Skeletal muscle tissue (tissue), 4 donors: ENCODE results near the gene CRIM1. TPM values are rescaled to one million over a fixed set of nuclear protein-coding genes. Genes with fewer than 3 reads are reported as not detected.

Experiments
- H3K27ac ChIP-seq: one replicate; pipeline ENCODE4 v1.7.0; 2013; ENCODE audit warnings: mild to moderate bottlenecking, low read depth, low read length, inconsistent platforms
- H3K27me3 ChIP-seq, 3 donors: one replicate each; pipeline ENCODE4 v1.7.0; 2013; ENCODE audit warnings: low read length in 3 of 3; ENCODE audit not compliant: control insufficient read depth in 3 of 3, insufficient read depth in 3 of 3
- H3K36me3 ChIP-seq, 3 donors: one replicate each; pipeline ENCODE4 v1.7.0; 2013; ENCODE audit warnings: low read length in 3 of 3; ENCODE audit not compliant: control insufficient read depth in 3 of 3, insufficient read depth in 3 of 3
- H3K4me1 ChIP-seq, 3 donors: one replicate each; pipeline ENCODE4 v1.7.0; 2013; ENCODE audit warnings: low read length in 3 of 3, mild to moderate bottlenecking in 3 of 3; ENCODE audit not compliant: control insufficient read depth in 3 of 3, insufficient read depth in 3 of 3
- H3K4me3 ChIP-seq, 3 donors: one replicate each; pipeline ENCODE4 v1.7.0; 2013; ENCODE audit warnings: low read length in 3 of 3
- H3K9ac ChIP-seq, 3 donors: one replicate each; pipeline ENCODE4 v1.7.0; 2013; ENCODE audit warnings: low read length in 3 of 3, mild to moderate bottlenecking in 3 of 3, moderate library complexity in 2 of 3, low read depth in 1 of 3
- H3K9me3 ChIP-seq, 3 donors: one replicate each; pipeline ENCODE4 v1.7.0; 2013; ENCODE audit warnings: low read length in 3 of 3; ENCODE audit not compliant: control insufficient read depth in 3 of 3
- total RNA-seq: library from RNA; depleted of rRNA; stranded (reverse); fragments of >200 nt; gene quantifications from one replicate; pipeline ENCODE4 v1.2.3, GENCODE V29; 2014
- donor health status: Osteomylitis.

Gene CRIM1
- total RNA-seq, 1 donor from 2014 or later: 44.9 TPM

DNA sequence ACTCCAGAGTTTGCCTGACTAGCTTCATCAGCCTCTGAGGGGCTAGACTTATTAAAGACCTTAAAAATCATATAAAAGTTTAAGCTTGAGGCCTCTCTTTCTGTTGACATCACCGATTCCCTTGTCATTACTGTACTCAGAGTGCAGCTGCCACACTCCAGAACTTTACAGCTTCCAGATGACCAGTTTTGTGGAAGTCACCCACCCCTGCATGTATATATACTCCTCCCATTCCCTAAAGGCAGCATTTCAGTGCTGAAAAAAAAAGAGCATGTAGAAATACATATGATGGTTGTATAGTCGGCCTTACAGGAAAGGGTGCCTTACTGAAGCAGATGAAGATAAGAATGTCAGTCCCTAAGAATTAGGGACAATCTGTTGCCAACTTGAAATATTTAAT lies 125.1 kb downstream of the CRIM1 start:
- no peak overlapping the region for H3K4me3 ChIP-seq
- no peaks in the 10 kb centered on the region for H3K9me3 ChIP-seq
- no peaks in the 10 kb centered on the region for H3K27me3 ChIP-seq
- peaks cover 28 to 45% (median 44%) of the 10 kb centered on the region in 3 donors for H3K36me3 ChIP-seq
- H3K4me1 ChIP-seq: peaks cover 14 to 45% (median 25%) of the 10 kb centered on the region in 3 donors
- no peak overlapping the region for H3K27ac ChIP-seq
- no peak overlapping the region for H3K9ac ChIP-seq

DNA sequence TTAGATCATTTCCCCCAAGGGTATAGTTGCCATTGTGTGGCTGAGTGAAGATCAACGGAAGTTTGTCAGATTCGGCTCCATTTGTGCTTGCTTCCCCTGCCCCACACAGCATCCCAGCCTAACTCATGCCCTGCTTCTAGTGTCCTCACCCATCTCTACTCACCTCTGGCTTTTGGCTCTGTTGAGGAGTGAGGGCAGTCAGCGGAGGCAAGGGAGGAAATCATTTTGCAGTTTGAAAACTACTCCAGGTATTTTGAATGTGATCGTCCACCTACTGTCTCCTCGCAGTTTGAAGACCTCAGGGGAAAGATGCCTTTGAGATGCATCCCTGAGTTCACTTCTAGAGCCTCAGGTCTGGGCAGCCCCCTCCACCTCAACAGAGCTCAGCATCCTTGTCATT lies 126.1 kb downstream of the CRIM1 start:
- no peaks in the 10 kb centered on the region for H3K27me3 ChIP-seq
- no peak overlapping the region for H3K27ac ChIP-seq
- H3K4me3 ChIP-seq: no peak overlapping the region
- no peak overlapping the region for H3K9ac ChIP-seq
- H3K36me3 ChIP-seq: peaks cover 28 to 44% (median 44%) of the 10 kb centered on the region in 3 donors
- peaks cover 24 to 53% (median 35%) of the 10 kb centered on the region in 3 donors for H3K4me1 ChIP-seq
- no peaks in the 10 kb centered on the region for H3K9me3 ChIP-seq

DNA sequence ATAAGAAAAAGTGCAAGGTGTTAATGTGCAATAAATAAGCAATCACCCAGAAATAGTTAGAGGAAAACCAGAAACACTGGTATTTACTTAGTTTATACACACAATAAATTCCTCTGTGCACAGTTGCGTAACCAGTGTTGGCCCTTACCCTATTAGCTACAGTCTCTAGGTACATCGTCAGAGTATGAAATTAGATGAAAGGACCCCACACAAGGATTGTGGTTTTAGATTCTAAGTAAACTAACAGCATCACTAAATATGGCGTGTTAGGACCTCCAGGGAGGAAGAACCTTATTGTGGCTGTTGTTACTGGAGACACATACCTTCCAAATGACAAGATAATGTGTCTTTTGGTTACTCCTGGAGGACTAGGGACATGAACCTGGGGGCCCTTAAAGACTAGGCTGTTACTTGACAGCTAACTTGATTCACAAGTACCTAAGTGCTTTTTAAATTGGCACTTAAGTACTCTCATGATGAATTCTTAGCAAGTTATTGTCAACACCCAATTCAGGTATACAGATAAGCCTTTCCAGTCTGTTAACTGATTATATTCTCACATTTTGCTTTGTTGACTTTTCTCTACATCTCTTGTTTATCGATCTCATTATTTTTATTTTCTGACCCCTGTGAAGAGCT lies 127.1 kb downstream of the CRIM1 start:
- H3K4me3 ChIP-seq: no peak overlapping the region
- H3K36me3 ChIP-seq: peaks cover 19 to 35% (median 34%) of the 10 kb centered on the region in 3 donors
- peaks cover 29 to 45% (median 38%) of the 10 kb centered on the region in 3 donors for H3K4me1 ChIP-seq
- H3K9ac ChIP-seq: no peak overlapping the region
- H3K9me3 ChIP-seq: no peaks in the 10 kb centered on the region
- no peaks in the 10 kb centered on the region for H3K27me3 ChIP-seq
- H3K27ac ChIP-seq: peak overlapping the region; percentile 2

DNA sequence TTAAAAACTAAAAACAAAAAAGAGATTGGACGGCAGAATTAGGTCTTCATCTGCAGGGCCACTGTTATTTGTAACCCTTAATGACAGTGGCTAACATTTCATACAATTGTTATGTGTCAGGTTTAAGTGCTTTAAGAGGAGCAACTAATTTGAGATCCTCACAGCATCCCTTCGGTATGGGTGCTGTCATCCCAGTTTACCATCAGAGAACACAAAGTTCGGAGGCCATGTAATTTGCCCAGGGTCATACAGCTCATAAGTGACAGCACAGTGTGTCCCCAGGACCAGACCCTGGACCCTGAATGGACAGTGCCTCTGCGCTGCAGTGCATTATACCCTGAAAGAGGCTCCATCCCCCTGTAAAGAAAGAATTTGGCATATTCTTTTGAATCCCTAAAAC lies 127.7 kb downstream of the CRIM1 start:
- peaks cover 29 to 46% (median 38%) of the 10 kb centered on the region in 3 donors for H3K4me1 ChIP-seq

DNA sequence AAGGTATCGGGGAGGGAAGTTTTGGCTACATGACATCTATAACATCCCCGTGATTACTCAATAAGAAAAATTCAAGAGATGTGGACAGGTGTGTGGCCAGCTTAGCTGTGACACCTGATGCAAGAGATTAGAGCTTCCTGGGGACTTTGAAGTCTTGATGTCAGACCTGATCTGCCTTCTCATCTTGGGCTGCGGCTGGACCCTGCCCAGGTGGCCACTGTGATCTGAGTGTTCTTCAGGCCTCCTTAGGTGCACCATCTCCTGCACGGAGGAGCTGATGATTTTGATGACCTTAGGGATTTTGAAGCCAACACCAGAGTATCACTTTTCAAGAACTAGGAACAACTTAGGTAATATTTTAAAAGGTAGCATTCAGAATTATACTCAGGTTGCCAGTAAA lies 128.9 kb downstream of the CRIM1 start:
- Histone ChIP-seq H3K4me3 (no peak overlapping the region), H3K27ac (peak overlapping the region; percentile 68), H3K9ac (no peak overlapping the region), H3K27me3 (no peaks in the 10 kb centered on the region), H3K9me3 (no peaks in the 10 kb centered on the region), H3K4me1 (peaks cover 29 to 55% (median 38%) of the 10 kb centered on the region in 3 donors), H3K36me3 (peaks cover 15 to 31% (median 25%) of the 10 kb centered on the region in 3 donors)

More for the DNA sequence above, 127.7 kb downstream of the CRIM1 start:
- Histone ChIP-seq H3K4me3 (no peak overlapping the region), H3K27ac (no peak overlapping the region), H3K9ac (no peak overlapping the region), H3K36me3 (peaks cover 19 to 32% (median 32%) of the 10 kb centered on the region in 3 donors), H3K9me3 (no peaks in the 10 kb centered on the region), H3K27me3 (no peaks in the 10 kb centered on the region)

DNA sequence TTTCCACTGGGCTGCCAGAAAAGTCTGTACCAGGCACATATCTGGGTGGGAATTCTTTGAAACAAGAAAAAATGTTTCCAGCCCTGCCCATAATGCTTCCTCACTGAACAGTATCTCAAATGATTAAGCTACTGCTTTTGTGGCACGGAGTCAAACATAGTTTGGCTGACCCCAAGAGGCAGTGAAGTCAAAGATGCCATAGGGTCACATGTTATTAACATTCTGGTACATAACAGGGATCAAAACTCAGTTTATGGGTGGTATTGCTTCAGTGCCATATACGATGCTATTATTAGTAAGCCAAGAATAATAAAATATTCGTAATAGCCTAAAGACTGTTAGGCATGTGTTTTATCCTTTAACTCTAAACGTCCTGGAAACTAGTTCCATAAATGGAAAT lies 129.9 kb downstream of the CRIM1 start:
- H3K9me3 ChIP-seq: no peaks in the 10 kb centered on the region
- peaks cover 29 to 65% (median 40%) of the 10 kb centered on the region in 3 donors for H3K4me1 ChIP-seq
- H3K9ac ChIP-seq: peak overlapping the region in 1 of 3 donors; percentile 60
- peaks cover 9 to 20% (median 16%) of the 10 kb centered on the region in 3 donors for H3K36me3 ChIP-seq
- H3K27ac ChIP-seq: peak overlapping the region; percentile 68
- no peak overlapping the region for H3K4me3 ChIP-seq
- H3K27me3 ChIP-seq: no peaks in the 10 kb centered on the region

DNA sequence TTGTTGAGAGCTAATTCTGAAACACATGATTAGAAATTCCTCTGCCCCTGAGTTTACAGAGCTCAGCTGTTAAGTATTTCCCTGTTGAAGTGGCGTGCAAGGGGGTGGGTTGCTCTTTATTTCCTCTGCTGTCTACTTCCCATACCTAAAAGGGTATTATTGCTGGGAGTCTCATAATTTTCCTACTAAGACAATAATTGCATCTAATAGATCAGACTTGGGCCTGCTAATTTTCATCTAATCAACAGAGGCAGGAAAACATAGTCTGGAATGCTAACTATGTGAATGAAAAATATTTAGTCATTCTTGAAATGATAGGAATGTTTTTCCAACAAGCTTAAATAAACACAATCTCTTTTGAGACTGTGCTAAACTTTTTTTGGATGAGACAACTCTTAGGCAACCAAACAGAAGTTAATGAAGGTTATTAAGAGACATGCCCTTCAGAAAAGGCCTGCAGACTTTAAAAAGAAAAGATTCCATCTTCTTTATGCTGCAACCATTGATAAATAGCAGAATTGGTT lies 131.0 kb downstream of the CRIM1 start:
- peak overlapping the region; percentile 68 for H3K27ac ChIP-seq
- H3K27me3 ChIP-seq: no peaks in the 10 kb centered on the region
- H3K4me3 ChIP-seq: no peak overlapping the region
- H3K36me3 ChIP-seq: peaks cover 6 to 10% (median 7%) of the 10 kb centered on the region in 3 donors
- H3K4me1 ChIP-seq: peaks cover 32 to 74% (median 45%) of the 10 kb centered on the region in 3 donors
- peak overlapping the region in 2 of 3 donors; percentile 10 to 52 for H3K9ac ChIP-seq
- H3K9me3 ChIP-seq: no peaks in the 10 kb centered on the region

DNA sequence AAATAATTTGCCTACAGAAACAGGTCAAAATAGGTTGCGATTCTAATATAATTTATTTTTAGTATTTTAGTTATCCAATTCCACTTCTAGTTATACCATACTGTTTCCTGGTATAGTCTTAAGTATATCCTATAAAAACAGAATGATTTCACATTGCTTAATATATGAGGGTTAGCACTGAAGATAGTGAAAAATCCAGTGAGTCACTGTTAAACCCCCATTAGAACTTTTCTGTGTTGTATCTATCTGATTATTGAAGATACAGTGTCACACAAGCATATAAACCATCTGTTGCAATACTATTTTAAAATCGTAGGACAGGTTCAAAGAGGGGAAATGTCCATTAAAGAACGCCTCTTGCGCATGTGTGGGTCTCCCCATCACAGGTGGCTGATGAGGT lies 132.4 kb downstream of the CRIM1 start:
- Histone ChIP-seq H3K4me3 (no peak overlapping the region), H3K36me3 (peaks cover 3 to 6% (median 4%) of the 10 kb centered on the region in 3 donors), H3K4me1 (peaks cover 34 to 72% (median 46%) of the 10 kb centered on the region in 3 donors), H3K9ac (no peak overlapping the region), H3K9me3 (no peaks in the 10 kb centered on the region), H3K27ac (peak overlapping the region; percentile 46), H3K27me3 (no peaks in the 10 kb centered on the region)

DNA sequence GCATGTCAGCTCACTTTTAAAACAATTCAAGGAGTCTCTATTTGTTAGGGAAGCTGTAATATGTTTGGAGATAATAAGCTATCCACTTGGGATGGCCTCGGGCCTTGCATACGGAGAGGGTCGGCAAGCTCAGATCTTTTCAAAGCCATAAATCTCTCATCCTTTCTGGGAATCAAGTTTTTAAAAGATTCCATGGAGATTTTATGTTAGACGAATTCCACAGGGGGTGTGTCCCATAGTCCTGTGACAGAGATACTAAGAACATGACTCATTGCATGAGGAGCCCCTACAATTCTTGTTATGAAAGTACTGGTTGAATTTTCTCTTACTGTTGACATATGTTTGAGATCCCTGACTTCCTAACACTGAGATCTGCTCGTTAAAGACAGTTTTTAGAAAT lies 133.7 kb downstream of the CRIM1 start:
- Histone ChIP-seq H3K27me3 (no peaks in the 10 kb centered on the region), H3K27ac (peak overlapping the region; percentile 29), H3K4me3 (no peak overlapping the region), H3K9me3 (no peaks in the 10 kb centered on the region), H3K36me3 (peaks cover 0 to 4% (median 3%) of the 10 kb centered on the region in 3 donors), H3K4me1 (peaks cover 34 to 64% (median 39%) of the 10 kb centered on the region in 3 donors), H3K9ac (no peak overlapping the region)

DNA sequence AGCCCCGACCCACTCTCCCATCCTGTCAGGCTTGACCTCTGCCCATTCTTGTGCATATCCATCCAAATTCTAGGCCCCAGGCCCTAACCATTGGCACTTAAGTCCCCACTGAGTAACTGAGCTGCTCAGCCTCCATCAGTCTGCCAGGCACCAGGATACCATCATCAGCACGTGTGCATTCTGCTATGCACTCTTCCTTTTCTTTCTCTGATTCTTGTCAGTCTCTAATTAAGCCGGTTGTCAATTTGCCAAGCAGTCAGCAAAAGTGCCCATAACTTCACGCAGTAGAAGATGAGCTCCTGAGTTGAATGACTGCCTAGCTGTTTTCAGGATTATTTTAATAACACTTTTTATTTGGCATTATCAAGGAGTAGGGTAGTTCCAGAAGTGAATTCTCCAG lies 135.2 kb downstream of the CRIM1 start:
- Histone ChIP-seq H3K9ac (no peak overlapping the region), H3K9me3 (no peaks in the 10 kb centered on the region), H3K4me1 (peaks cover 20 to 58% (median 26%) of the 10 kb centered on the region in 3 donors), H3K36me3 (peaks cover 0 to 4% (median 0%) of the 10 kb centered on the region in 3 donors), H3K27ac (peak overlapping the region; percentile 5), H3K4me3 (no peak overlapping the region), H3K27me3 (no peaks in the 10 kb centered on the region)
